ENCODE results near the gene COL13A1. TPM values are rescaled to one million over a fixed set of nuclear protein-coding genes. Genes with fewer than 3 reads are reported as not detected.
A peak's percentile ranks its signal among the peaks of the same experiment; 100 is the strongest.

Gene COL13A1
- total and polyA plus RNA-seq, 2 donors (not counting 1 experiment from before 2014, with no cell fraction given), result 5.7 to 7.4 TPM

GRCh38 chr10:69960606-69960987 is 158.9 kb downstream of the COL13A1 start:
- TF ChIP-seq EZH2 (IDR thresholded peaks at IDR 0.05; ENCODE audit: low read length, missing control alignments) (no peak), CTCF (conservative IDR thresholded peaks at IDR 0.05 in 1 of 2, IDR thresholded peaks at IDR 0.05 in 1 of 2; ENCODE audit: low read depth in 1 of 2, low read length in 2 of 2) (no peak)
- no peak for DNase-seq (ENCODE audit: low read depth in 2 of 2)
- Histone ChIP-seq H3K4me1 (ENCODE audit: control insufficient read depth, extremely low read depth, insufficient read depth, low read length) (peaks cover 2% of the 10 kb centered on the region), H3K9me3 (ENCODE audit: control insufficient read depth, insufficient read depth, low read depth, low read length) (no peaks in the 10 kb centered on the region), H3K27me3 (ENCODE audit: control insufficient read depth, insufficient read depth, low read length) (no peaks in the 10 kb centered on the region), H3K79me2 (ENCODE audit: control insufficient read depth, insufficient read depth, low read length) (no peaks in the 10 kb centered on the region), H2AFZ (ENCODE audit: low read length) (no peak overlapping the region), H3K9ac (ENCODE audit: insufficient read depth, low read length) (no peak overlapping the region), H3K4me3 (replicated peaks in 1 of 4; ENCODE audit: control extremely low read depth in 1 of 4, insufficient read depth in 1 of 4, low read depth in 3 of 4, low read length in 4 of 4) (no peak overlapping the region), H3K36me3 (ENCODE audit: control insufficient read depth, insufficient read depth, low read length) (no peaks in the 10 kb centered on the region), H3K27ac (ENCODE audit: insufficient read depth, low read length) (no peak overlapping the region), H4K20me1 (ENCODE audit: control insufficient read depth, extremely low read depth, insufficient read depth, low read length) (no peaks in the 10 kb centered on the region), H3K4me2 (ENCODE audit: extremely low read depth, insufficient read depth, low read length) (no peak overlapping the region)

- Histone ChIP-seq H3K36me3 (ENCODE audit: control insufficient read depth, insufficient read depth, low read length) (no peaks in the 10 kb centered on the region), H3K27ac (ENCODE audit: insufficient read depth, low read length) (no peak overlapping the region), H3K9ac (ENCODE audit: insufficient read depth, low read length) (no peak overlapping the region), H3K4me1 (ENCODE audit: control insufficient read depth, extremely low read depth, insufficient read depth, low read length) (peaks cover 4% of the 10 kb centered on the region), H3K79me2 (ENCODE audit: control insufficient read depth, insufficient read depth, low read length) (no peaks in the 10 kb centered on the region), H3K27me3 (ENCODE audit: control insufficient read depth, insufficient read depth, low read length) (no peaks in the 10 kb centered on the region), H3K4me3 (replicated peaks in 1 of 4; ENCODE audit: control extremely low read depth in 1 of 4, insufficient read depth in 1 of 4, low read depth in 3 of 4, low read length in 4 of 4) (no peak overlapping the region), H3K9me3 (ENCODE audit: control insufficient read depth, insufficient read depth, low read depth, low read length) (no peaks in the 10 kb centered on the region), H2AFZ (ENCODE audit: low read length) (no peak overlapping the region), H4K20me1 (ENCODE audit: control insufficient read depth, extremely low read depth, insufficient read depth, low read length) (no peaks in the 10 kb centered on the region), H3K4me2 (ENCODE audit: extremely low read depth, insufficient read depth, low read length) (no peak overlapping the region)
- TF ChIP-seq EZH2 (IDR thresholded peaks at IDR 0.05; ENCODE audit: low read length, missing control alignments) (no peak), CTCF (conservative IDR thresholded peaks at IDR 0.05 in 1 of 2, IDR thresholded peaks at IDR 0.05 in 1 of 2; ENCODE audit: low read depth in 1 of 2, low read length in 2 of 2) (peak; percentile 28 to 48)
- DNase-seq (ENCODE audit: low read depth in 2 of 2), result peak; percentile 14 to 19
Measured at GRCh38 chr10:69960988-69961880, 159.5 kb downstream of the COL13A1 start.

- Histone ChIP-seq H3K4me3 (replicated peaks in 1 of 4; ENCODE audit: control extremely low read depth in 1 of 4, insufficient read depth in 1 of 4, low read depth in 3 of 4, low read length in 4 of 4) (no peak overlapping the region), H3K9ac (ENCODE audit: insufficient read depth, low read length) (no peak overlapping the region), H3K36me3 (ENCODE audit: control insufficient read depth, insufficient read depth, low read length) (no peaks in the 10 kb centered on the region), H3K27ac (ENCODE audit: insufficient read depth, low read length) (no peak overlapping the region), H2AFZ (ENCODE audit: low read length) (no peak overlapping the region), H3K4me1 (ENCODE audit: control insufficient read depth, extremely low read depth, insufficient read depth, low read length) (peaks cover 6% of the 10 kb centered on the region), H3K4me2 (ENCODE audit: extremely low read depth, insufficient read depth, low read length) (no peak overlapping the region), H4K20me1 (ENCODE audit: control insufficient read depth, extremely low read depth, insufficient read depth, low read length) (no peaks in the 10 kb centered on the region), H3K27me3 (ENCODE audit: control insufficient read depth, insufficient read depth, low read length) (no peaks in the 10 kb centered on the region), H3K9me3 (ENCODE audit: control insufficient read depth, insufficient read depth, low read depth, low read length) (no peaks in the 10 kb centered on the region), H3K79me2 (ENCODE audit: control insufficient read depth, insufficient read depth, low read length) (no peaks in the 10 kb centered on the region)
- DNase-seq (ENCODE audit: low read depth in 2 of 2), result no peak
- no peak for TF ChIP-seq EZH2 (IDR thresholded peaks at IDR 0.05; ENCODE audit: low read length, missing control alignments)
- no peak for TF ChIP-seq CTCF (conservative IDR thresholded peaks at IDR 0.05 in 1 of 2, IDR thresholded peaks at IDR 0.05 in 1 of 2; ENCODE audit: low read depth in 1 of 2, low read length in 2 of 2)
Measured at GRCh38 chr10:69961881-69962745, 160.4 kb downstream of the COL13A1 start.
